ENCODE data around the gene TNRC18. TPM values are rescaled to one million over a fixed set of nuclear protein-coding genes. Genes with fewer than 3 reads are reported as not detected.

The TNRC18 gene
- total RNA-seq, 6 donors from 2014 or later, result 101 to 617 (median 128) TPM

DNA sequence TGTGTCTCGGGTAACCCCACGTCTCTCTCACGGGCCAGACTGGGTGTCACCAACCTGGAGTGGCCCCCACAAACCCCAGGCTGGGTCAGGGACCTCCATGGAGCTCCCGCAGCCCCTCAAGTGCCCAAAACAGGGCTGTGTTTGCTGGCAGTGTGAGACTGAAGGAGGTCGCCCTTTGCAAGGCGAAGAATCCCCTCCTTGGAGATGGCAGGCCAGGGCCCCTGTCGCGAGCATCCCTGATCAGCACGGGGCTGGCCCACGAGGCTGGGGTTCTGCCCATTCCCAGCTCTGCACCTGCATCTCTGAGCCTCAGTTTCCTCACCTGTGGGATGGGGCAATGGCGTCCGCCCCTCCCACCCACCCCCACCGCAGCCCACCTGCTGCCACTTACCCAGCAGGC, 78.5 kb downstream of the TNRC18 start:
- no peak overlapping the region for H3K4me3 ChIP-seq
- H3K36me3 ChIP-seq, result peaks cover 27 to 96% (median 80%) of the 10 kb centered on the region in 4 donors
- 94 to 99% methylated on average over 4 to 7 of the region's 13 CpGs for WGBS, 2 donors
- H3K27ac ChIP-seq, result no peak overlapping the region
- peaks cover 0 to 4% (median 0%) of the 10 kb centered on the region in 4 donors for H3K9me3 ChIP-seq
- DNase-seq (no peak), ATAC-seq (ENCODE audit: low FRiP score in 2 of 2) (no peak)
- TF ChIP-seq EP300 (IDR thresholded peaks at IDR 0.05) (no peak), POLR2AphosphoS5 (IDR thresholded peaks at IDR 0.05) (no peak), POLR2A (IDR thresholded peaks at IDR 0.05) (no peak)
- TF ChIP-seq, protein P1, sequence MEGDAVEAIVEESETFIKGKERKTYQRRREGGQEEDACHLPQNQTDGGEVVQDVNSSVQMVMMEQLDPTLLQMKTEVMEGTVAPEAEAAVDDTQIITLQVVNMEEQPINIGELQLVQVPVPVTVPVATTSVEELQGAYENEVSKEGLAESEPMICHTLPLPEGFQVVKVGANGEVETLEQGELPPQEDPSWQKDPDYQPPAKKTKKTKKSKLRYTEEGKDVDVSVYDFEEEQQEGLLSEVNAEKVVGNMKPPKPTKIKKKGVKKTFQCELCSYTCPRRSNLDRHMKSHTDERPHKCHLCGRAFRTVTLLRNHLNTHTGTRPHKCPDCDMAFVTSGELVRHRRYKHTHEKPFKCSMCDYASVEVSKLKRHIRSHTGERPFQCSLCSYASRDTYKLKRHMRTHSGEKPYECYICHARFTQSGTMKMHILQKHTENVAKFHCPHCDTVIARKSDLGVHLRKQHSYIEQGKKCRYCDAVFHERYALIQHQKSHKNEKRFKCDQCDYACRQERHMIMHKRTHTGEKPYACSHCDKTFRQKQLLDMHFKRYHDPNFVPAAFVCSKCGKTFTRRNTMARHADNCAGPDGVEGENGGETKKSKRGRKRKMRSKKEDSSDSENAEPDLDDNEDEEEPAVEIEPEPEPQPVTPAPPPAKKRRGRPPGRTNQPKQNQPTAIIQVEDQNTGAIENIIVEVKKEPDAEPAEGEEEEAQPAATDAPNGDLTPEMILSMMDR (IDR thresholded peaks at IDR 0.05), result no peak
- no peaks in the 10 kb centered on the region for H3K27me3 ChIP-seq
- H3K4me1 ChIP-seq, result no peaks in the 10 kb centered on the region

DNA sequence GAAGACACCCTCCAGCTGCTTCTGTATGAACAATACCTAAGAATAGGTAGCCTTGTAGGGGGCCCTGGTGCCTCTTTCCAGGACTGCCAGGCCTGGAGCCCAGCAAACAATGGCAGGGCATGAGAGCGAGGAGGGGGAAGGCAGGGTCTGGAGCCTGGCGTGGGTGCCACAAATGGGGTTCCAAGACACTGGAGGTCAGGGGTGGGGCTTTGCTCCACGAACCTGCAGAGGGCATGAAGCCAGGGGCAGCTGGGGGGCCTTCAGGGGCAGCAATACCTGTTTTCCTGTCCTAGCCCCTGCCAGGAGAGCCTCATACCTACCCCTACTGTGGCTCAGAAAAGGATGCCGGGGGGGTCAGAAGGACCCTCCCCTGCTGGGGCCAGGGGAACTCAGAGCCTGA, 79.3 kb downstream of the TNRC18 start:
- Histone ChIP-seq H3K4me1 (no peaks in the 10 kb centered on the region), H3K4me3 (no peak overlapping the region), H3K27me3 (no peaks in the 10 kb centered on the region), H3K9me3 (peaks cover 0 to 4% (median 0%) of the 10 kb centered on the region in 4 donors), H3K36me3 (peaks cover 27 to 96% (median 80%) of the 10 kb centered on the region in 4 donors), H3K27ac (no peak overlapping the region)
- 86 to 100% methylated on average over 2 to 4 of the region's 4 CpGs for WGBS, 2 donors
- no peak for TF ChIP-seq POLR2AphosphoS5 (IDR thresholded peaks at IDR 0.05)
- TF ChIP-seq, protein P1 (IDR thresholded peaks at IDR 0.05), result no peak
- TF ChIP-seq EP300 (IDR thresholded peaks at IDR 0.05), result no peak
- TF ChIP-seq POLR2A (IDR thresholded peaks at IDR 0.05), result no peak
- no peak for DNase-seq
- no peak for ATAC-seq (ENCODE audit: low FRiP score in 2 of 2)

DNA sequence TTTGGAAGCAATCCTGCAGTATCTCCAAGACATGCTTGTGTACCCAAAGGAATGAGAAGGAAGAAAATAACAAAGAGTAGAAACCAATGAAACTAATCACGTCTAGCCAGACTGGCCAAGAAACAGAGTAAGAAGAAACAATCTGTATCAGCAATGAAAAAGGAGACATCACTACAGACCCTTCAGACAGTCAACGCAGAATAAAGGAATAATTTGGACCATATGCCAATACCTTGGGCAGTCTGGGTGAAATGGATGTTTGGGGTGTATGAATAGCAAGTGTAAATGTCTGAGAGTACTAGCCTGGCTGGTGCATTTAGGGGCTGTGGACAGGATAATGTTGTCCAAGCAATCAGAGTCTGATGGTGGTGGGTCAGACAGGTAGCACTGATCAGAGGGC, 79.8 kb downstream of the TNRC18 start:
- Histone ChIP-seq H3K27ac (no peak overlapping the region), H3K36me3 (peaks cover 27 to 96% (median 78%) of the 10 kb centered on the region in 4 donors), H3K9me3 (peaks cover 0 to 4% (median 0%) of the 10 kb centered on the region in 4 donors), H3K4me1 (no peaks in the 10 kb centered on the region), H3K27me3 (no peaks in the 10 kb centered on the region), H3K4me3 (no peak overlapping the region)
- no peak for ATAC-seq (ENCODE audit: low FRiP score in 2 of 2)
- no peak for TF ChIP-seq EP300 (IDR thresholded peaks at IDR 0.05)
- no peak for TF ChIP-seq POLR2AphosphoS5 (IDR thresholded peaks at IDR 0.05)
- TF ChIP-seq POLR2A (IDR thresholded peaks at IDR 0.05), result no peak
- TF ChIP-seq, protein P1 (IDR thresholded peaks at IDR 0.05), result no peak
- WGBS, 2 donors, result 90 to 93% methylated on average over 2 of the region's 2 CpGs
- no peak for DNase-seq

DNA sequence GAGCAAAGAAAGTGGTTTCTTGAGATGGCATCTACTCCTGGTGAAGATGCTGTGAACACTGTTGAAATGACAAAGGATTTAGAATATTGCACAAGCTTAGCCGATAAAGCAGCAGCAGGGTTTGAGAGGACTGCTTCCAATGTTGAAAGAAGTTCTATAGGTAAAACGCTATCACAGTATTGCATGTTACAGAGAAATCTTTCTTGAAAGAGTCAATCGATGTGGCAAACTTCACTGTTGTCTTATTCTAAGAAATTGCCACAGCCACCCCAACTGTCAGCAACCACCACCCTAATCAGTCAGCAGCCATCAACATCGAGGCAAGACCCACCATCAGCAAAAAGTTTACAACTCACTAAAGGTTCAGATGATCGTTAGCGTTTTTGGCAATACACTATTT, 81.0 kb downstream of the TNRC18 start:
- no peak overlapping the region for H3K4me3 ChIP-seq
- DNase-seq (no peak), ATAC-seq (ENCODE audit: low FRiP score in 2 of 2) (no peak)
- H3K4me1 ChIP-seq, result no peaks in the 10 kb centered on the region
- peaks cover 0 to 4% (median 0%) of the 10 kb centered on the region in 4 donors for H3K9me3 ChIP-seq
- H3K36me3 ChIP-seq, result peaks cover 32 to 96% (median 72%) of the 10 kb centered on the region in 4 donors
- H3K27ac ChIP-seq, result no peak overlapping the region
- 90 to 97% methylated on average over 6 of the region's 6 CpGs for WGBS, 2 donors
- H3K27me3 ChIP-seq, result no peaks in the 10 kb centered on the region
- TF ChIP-seq, protein P1 (IDR thresholded peaks at IDR 0.05), result no peak
- TF ChIP-seq EP300 (IDR thresholded peaks at IDR 0.05) (no peak), POLR2A (IDR thresholded peaks at IDR 0.05) (no peak), POLR2AphosphoS5 (IDR thresholded peaks at IDR 0.05) (no peak)

DNA sequence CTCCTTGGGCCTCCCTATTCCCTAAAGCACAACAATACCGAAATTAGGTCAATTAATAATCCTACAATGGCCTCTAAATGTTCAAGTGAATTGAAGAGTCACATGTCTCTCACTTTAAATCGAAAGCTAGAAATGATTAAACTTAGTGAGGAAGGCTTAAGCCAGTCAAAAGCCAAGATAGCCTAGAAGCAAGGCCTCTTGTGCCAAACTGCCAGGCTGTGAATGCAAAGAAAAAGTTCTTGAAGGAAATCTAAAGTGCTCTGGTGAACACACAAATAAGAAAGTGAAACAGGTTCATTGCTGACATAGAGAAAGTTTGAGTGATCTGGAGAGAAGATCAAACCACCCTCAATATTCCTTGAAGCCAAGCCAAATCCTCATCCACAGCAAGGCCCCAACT, 83.7 kb downstream of the TNRC18 start:
- Histone ChIP-seq H3K27ac (peak overlapping the region in 1 of 4 donors; percentile 40), H3K9me3 (peaks cover 0 to 8% (median 0%) of the 10 kb centered on the region in 4 donors), H3K27me3 (no peaks in the 10 kb centered on the region), H3K4me1 (no peaks in the 10 kb centered on the region), H3K4me3 (no peak overlapping the region), H3K36me3 (peaks cover 28 to 98% (median 69%) of the 10 kb centered on the region in 4 donors)
- TF ChIP-seq POLR2A (IDR thresholded peaks at IDR 0.05) (no peak), POLR2AphosphoS5 (IDR thresholded peaks at IDR 0.05) (no peak), EP300 (IDR thresholded peaks at IDR 0.05) (no peak)
- TF ChIP-seq, protein P1 (IDR thresholded peaks at IDR 0.05), result no peak
- no peak for DNase-seq
- WGBS, 2 donors, result 56 to 81% methylated on average over 2 of the region's 2 CpGs
- ATAC-seq (ENCODE audit: low FRiP score in 2 of 2), result no peak
